Measurements from ENCODE around the gene KLHL41.

The KLHL41 gene

DNA sequence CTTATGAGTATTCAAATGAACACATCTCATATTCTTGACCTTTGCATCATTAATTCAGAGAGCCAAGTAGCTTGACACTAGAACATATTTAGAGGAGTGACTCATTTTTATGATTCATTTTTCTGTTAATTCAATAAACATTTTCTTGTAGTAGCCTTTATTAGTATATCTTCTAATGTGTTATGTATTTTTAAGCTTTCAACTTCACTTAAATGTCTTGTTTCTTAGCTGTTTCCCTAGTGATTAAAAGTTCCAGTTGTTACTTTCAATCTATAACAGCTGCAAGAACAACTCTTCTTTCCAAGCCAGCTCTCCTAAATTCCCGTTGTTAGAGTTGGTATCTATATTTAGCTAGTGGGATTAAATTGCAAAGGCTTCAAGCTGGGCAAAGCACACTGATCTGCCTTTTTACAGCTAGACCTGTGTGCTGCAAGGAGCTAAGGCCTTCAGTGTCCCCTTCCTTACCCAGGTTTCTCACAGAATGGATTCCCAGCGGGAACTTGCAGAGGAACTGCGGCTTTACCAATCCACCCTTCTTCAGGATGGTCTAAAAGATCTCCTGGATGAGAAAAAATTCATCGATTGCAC, at the start of gene KLHL41:
KLHL41 (plus strand) TSS at position 405 of the 588 bp plus-strand sequence; CDS start at position 482, 77 bp downstream.
- no peak for DNase-seq (ENCODE audit: low read depth, low spot score)

DNA sequence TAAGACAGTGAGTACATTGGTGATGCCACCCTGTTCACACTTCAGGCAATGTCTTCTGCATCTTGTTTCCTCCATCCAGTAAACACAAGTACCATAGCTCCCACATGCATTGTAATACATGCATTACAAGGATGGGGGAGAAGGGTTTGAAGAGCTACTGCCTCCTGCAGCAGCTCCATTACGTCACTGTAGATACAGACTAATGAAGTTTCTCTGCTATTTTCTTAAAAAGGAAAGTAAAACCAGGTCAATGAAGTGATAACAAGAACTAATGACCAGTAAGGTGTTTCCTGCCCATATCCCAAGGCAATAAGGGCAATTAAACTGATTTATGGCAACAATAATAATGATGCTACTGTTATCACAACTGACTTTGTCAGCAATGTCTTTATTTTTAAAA, 48.4 kb upstream of the KLHL41 start:
- DNase-seq (ENCODE audit: low read depth, low spot score): no peak

DNA sequence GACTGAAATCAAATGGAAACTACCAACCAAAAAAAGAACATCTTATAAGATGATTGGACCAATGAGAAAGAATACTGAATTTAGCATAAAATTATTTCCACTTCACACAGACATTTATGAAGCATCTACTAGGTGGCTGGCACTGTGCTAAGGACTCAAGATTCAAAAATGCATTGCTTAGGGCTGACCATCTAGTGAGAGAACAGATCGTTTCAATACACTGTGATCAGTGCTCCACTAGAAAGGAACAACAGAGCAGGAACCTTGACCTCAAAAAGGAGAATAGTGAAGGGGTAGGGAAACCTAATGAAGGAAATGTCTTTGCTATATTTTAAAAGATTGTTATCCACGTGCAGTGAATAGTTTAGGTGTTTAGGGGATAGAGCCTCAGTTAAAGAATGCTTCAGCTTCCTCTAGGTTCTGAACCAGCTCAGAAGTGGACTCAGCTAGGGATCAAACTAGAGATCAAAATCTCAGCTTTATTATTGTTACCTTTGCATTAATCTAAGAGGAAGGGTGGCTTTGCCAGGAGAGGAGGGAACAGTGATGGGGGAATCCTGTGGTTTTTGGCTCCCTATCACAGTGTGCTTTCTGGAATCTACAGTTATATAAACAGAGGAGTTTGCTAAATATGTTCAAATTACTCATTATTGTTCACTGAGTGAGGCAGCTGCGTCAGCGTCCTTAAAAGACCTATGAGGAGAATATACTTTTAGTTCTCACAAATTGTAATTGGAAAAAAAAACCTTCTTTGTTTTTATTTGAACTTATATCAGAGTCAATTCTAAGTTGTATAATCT, 46.4 kb upstream of the KLHL41 start:
- DNase-seq (ENCODE audit: low read depth, low spot score): peak; percentile 80

DNA sequence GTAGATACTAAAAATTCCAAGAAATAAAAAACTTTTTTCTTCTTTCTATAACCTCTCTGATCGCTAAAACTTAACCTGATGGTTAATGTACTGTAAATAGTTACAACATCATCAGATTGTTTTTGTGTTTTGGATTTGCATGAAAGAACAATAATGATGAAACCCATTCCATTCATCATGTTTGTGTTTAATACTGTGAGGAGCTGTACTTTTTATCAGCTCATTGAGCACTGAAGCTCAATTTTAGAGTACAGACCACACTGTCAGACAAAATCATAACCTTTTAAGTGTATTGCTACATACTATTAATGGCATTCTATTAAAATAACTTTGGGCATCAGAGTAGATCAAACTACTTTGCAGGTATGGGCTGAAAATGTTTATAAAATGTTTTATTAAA, 45.0 kb upstream of the KLHL41 start:
- no peak for DNase-seq (ENCODE audit: low read depth, low spot score)

DNA sequence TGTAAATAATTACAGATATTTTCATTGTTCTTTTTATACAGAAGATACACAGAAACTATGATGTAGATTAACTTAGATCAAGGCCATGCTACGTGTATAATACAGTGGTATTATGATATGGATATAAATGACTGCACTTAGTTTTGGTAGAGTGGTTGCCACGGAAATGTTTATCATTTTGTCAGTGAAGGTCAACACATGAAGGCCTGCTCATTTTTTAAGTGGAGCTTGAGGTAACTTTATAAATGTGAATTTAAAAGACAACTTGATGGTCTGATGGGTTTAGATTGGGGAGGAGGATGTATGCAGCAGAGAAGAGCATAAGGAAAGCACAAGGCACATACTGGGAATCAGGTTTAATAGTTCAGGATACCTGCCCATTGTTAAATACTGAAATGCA, 44.6 kb upstream of the KLHL41 start:
- DNase-seq (ENCODE audit: low read depth, low spot score): no peak

DNA sequence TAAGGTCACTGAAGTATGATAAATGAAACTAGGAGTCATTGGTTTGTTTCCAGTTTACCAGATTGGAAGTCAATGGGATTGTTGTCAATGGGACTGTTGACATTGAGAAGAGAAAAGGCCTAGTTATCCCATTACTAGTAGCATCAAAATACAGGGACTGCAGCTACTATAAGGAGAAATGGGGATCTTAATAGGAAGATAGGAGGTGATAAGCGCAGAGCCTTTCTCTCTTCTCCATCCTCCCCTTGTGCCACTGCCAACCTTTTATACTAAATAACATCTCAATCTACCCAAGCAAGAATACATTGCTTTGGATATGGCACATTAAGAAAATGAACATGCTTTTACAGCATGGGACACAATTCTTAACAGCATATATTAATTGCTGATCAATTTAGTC, 40.7 kb upstream of the KLHL41 start:
- no peak for DNase-seq (ENCODE audit: low read depth, low spot score)

DNA sequence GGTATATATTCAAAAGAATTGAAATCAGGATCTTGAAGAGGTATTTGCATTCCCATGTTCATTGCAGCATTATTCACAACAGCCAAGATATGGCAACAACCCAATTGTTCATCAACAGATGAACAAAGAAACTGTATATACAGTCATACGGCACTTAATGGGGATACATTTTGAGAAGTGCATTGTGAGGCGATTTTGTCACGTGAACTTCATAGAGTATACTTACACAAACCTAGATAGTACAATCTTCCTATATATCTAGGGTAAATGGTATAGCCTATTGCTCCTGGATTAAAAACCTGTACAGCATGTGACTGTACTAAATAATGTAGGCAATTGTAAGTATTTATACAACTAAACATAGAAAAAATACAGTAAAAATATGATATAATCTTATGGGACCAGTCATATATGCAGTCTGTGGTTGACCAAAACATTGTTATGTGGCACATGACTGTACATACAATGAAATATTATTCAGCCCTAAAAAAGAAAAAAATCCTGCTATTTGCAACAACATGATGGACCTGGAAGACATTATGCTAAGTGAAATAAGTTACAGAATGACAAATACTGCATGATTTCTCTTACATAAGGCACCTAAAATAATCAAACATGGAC, 39.4 kb upstream of the KLHL41 start:
- no peak for DNase-seq (ENCODE audit: low read depth, low spot score)

DNA sequence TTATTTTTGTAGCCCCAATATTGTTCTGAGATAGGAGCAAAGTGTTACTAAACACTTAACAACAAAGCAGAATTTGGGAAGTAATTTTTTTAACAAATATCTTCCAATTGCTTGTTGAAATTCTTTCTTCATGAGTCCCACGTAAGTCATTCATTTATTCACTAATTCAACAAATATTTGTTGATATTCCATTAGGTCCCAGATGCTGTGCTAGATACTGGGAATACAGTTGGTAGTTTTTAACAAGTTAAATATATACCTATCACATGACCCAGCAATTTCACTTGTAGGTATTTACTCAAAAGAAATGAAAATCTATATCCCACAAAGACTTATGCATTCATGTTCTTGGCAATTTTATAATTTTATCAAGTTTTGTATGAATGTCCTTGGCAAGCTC, 37.3 kb upstream of the KLHL41 start:
- no peak for DNase-seq (ENCODE audit: low read depth, low spot score)

DNA sequence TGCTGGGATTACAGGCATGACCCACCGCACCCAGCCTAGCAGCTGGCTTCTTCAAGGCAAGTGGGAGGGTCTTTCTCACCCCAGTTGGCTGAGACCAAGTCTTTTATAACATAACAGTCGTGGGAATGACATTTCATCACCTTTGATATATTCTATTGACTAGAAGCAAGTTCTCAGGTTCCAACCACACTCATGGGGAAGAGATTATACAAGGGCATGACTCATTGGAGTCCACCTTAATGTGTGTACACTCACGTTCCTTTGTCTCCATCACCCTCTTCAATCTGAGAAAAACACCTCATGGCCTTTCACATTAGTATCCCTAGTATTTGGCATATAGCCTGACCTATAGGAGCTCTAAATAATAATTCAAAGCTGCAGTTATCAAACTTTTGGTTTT, 33.0 kb upstream of the KLHL41 start:
- peak; percentile 21 for DNase-seq (ENCODE audit: low read depth, low spot score)

DNA sequence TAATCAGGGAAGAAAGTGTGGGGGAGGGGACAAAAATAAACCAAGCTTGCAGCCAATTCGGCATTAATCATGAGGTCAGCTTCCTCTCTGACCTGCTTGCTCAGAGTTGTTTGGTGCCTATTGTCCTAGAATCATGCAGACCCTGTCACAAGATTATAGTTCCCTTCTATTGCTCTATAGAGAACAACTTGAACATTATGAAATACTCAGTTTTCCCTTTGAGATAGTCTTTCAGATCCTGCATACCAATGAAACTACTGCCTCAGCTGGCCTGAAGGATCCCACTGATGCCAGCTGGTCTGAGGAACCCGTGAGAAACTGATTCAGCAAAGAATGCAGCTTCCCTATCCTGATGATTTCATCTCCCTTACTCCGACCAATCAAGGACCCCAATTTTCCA, 31.2 kb upstream of the KLHL41 start:
- DNase-seq (ENCODE audit: low read depth, low spot score): no peak

DNA sequence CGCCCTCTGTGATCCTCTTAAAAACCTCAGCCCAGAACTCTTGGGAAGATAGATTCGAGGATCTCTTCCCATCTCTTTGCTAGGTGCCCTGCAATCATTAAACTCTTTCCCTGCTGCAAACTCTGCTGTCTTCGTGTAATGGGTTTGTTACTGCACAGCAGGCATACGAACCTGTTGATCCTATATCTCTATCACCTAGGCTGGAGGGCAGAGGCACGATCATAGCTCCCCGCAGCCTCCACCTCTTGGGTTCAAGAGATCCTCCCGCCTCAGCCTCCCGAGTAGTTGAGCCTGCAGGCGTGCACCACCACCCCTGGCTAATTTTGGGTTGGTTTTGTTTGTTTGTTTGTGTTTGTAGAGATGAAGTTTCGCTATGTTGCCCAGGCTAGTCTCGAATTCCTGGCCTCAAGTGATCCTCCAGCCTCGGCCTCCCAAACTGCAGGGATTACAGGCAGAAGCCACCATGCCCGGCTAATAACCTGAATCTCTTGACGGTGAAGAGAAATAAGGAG, 30.7 kb upstream of the KLHL41 start:
- DNase-seq (ENCODE audit: low read depth, low spot score): no peak

DNA sequence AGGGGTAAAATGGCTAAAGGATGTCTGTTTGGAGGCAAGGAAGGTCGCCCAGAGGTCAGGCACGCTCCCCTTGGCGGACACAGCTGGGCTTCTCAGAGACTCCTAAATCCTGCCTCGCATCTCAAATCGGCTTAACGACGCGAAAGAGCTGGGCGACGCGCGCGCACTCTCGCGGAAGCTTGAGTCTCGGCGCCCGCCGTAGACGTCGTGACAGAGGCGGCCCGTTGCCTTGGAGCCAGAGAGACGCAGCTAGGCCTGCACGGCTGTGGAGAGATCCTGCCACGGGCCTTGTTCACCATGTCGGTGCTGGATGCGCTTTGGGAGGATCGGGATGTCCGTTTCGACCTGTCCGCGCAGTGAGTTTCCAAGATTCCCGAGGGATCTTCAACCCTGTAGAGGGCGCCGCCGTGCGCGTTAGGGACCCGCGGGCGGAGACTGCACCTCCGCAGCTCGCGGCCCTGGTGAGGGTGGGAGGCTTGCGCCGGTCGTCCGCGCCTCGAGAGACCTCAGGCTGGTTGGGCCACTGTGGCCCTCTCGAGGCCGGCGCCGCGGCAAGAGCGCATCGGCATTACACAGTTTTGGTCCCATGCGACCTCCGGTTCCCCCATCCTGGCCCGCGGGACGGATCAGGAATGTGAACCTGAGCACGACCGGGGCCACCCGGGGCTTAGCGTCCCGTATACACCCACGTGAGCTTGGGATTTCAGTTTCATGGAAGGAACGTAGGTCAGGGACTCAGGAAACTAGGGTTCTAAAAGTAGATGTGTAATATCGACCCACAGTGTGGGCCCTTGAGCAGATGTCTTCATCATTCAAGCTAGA, 30.0 kb upstream of the KLHL41 start, which contains the start of gene BBS5:
BBS5 (plus strand) TSS at position 238 of the 822 bp plus-strand sequence; CDS start at position 298, 60 bp downstream.
- peak; percentile 94 for DNase-seq (ENCODE audit: low read depth, low spot score)

DNA sequence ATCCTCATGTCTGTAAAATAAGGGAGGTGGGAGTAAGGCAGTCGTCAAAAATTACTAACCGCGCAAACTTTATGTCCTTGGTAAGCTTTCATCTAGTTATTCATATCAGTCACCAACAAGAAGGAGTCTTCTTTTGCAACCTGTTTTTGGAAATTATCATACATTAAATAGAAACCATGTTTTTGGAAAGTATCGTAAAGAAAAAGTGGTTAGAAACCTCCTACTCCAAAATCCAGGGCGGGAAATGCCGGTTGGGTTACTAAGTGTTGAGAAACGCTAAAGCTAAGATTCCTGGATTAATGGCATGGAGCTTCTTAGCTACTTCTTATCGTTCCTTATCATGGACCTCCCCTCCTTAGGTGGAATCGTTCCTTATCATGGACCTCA, 29.4 kb upstream of the KLHL41 start:
- DNase-seq (ENCODE audit: low read depth, low spot score): no peak

DNA sequence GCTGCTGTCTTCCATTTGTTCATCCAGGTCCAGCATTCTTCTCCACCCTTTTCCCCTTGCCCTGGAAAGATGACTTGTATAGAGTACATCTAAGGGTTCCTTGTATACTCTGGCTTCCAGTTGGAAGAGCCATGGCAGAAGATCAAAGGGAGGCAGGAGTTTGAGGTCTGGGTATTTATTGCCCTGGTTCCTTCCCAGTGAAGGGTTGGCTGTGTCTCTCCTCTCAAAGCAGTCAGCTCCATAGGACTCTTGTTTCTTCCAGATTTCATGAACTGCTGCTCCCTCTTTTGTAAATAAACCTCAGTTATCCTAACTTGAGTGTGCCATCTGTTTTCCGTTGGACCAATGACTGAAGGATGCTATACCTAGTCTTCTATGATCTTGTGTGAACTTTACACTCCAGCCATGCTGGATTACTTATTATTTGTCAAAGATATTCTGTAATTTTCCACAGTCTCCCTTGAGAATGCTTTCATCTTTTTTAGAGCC, 23.8 kb upstream of the KLHL41 start:
- DNase-seq (ENCODE audit: low read depth, low spot score): no peak

DNA sequence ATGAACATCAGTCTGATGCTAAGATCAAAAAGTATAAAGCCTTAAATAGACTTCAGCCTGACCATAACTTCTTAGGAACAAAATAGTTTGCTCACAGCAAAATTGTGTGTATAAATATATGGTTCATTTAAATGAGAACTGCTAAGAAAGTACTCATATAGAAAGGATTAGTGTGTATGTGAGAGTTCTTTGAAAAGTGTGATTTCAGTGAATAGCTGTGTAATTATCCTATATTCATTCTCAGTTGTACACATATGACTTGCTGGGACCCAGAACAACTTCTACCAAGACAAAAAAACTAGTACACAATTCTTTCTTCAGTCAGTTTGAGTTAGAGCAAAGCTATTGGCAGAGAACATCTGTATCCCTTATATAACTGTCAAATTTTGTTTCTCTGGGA, 23.0 kb upstream of the KLHL41 start:
- DNase-seq (ENCODE audit: low read depth, low spot score): no peak

DNA sequence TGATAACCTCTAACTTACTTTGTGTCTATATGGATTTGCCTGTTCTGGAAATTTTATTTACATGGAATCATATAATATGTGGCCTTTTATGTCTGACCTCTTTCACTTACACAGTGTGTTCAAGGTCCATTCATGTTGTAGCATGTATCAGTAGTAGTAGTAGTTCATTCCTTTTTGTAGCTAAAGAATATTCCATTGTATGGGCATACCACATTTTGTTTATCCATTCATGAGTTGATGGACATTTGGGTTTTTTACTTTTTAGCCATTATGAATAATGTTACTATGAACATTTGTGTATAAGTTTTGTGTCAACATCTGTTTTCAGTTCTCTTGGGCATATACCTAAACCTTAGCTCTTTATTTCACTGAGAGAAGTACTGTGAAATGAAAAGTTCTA, 18.7 kb upstream of the KLHL41 start:
- no peak for DNase-seq (ENCODE audit: low read depth, low spot score)

DNA sequence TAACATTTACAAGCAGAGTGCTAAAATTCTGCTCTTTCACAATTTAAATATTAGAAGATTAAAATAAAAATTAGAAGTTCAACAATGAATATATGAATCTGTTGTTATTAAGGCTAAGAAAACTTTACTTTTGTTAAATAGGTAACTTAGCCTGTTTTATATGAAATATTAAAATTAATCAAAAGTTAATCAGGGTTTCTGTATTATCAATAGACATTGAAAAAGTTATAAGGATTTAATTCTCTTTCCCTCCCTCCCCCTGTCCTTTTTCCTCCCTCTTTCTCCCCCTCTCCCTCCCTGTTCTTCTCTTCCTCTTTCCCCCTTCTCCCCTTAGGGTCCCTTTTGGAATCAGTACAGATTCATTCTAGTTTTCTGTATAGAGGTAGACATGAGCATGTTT, 18.1 kb upstream of the KLHL41 start:
- DNase-seq (ENCODE audit: low read depth, low spot score): no peak

DNA sequence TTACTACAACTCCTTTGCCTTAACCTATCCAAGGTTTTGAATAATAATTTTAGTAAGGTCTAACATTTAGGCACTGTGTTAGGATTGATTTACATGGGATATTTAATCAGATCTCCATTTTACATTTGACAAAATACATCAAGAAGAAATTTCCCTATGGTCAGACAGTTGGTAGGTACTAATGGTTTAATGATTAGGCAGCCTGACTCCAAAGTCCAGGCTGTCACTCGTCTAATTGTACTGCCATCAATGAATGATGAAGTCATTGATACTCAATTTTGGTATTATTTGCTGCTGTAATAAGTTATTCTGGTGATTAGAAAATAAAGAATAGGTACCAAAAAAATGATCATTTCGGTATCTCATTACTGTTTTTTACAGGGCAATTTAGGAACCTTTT, 16.1 kb upstream of the KLHL41 start:
- no peak for DNase-seq (ENCODE audit: low read depth, low spot score)

DNA sequence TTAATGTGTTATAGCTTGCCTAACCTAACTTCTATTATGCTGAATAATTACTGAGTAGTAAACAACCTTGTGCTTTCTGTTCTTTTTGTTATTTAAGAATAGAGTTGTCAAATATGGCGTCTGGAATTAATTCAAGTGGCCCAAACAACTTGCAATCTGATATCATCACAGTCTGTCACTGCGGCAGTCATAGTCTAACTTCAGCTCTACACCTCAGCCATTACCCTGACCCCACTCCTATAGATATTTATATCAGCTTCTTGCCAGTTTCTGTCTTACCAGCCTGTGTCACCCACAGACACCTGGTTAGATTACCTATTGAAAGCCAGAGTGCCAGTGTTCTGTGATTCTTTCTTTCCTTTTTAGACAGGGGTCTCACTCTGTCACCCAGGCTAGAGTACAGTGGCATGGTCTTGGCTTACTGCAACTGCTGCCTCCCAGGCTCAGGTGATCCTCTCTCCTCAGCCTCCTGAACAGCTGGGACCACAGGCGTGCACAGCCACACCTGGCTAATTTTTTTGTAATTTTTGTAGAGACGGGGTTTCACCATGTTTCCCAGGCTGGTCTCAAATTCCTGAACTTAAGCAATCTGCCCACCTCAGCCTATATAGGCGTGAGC, 14.1 kb upstream of the KLHL41 start:
- no peak for DNase-seq (ENCODE audit: low read depth, low spot score)

DNA sequence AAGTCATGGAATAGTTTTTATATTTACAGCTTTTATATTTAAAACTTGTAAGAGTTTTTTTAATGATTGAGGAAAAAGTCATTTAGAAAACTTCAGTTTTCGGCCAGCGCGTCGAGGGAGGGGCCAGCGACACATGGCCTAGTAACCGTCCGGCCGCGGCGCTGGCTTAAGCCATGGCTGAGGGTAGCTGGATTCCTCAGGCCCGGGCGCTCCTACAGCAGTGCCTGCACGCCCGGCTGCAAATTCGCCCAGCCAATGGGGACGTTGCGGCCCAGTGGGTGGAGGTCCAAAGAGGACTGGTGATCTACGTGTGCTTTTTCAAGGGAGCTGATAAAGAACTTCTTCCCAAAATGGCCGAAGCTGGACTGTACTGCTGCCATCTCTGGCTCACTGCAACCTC, 4.9 kb upstream of the KLHL41 start:
- no peak for DNase-seq (ENCODE audit: low read depth, low spot score)

DNA sequence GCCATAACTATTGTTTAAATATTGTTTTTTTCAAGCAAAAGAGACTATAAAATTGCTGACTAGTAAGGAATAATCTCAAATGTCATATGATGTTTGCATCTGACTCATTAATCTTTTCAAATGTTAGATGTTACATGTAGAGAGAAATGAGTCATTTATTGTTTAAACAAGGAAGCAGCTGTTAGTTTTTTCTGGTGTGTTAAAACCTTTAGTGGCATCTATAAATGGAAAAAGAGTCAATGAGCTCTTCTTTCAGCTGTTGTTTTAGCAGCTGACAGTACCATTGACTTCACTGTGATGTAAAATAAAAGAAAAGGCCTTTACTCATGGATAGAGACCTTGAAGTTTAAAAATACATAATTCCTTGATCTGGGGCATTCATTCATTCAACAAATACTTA, 1.8 kb upstream of the KLHL41 start:
- no peak for DNase-seq (ENCODE audit: low read depth, low spot score)
